OCI-LY1 (cell line): Measurements from ENCODE around the gene ANXA6.

ENCODE experiments used
- H2AFZ ChIP-seq: fragments of 200-600 bp; sonication (generic), shearing (Covaris generic); 2 replicates; pipeline ENCODE4 v1.6.0; 2014; ENCODE audit warnings: antibody characterized with exemption, mild to moderate bottlenecking, low read length
- H3F3A ChIP-seq: fragments of 200-600 bp; sonication (generic), shearing (Covaris generic); 2 replicates; pipeline ENCODE4 v1.6.0; 2014; ENCODE audit warnings: mild to moderate bottlenecking, antibody characterized with exemption, low read length, moderate library complexity; ENCODE audit not compliant: insufficient read depth
- H3K27ac ChIP-seq: fragments of 200-600 bp; sonication (generic); 2 replicates; pipeline ENCODE4 v1.5.1; 2014; ENCODE audit warnings: low read length, mixed run types, mild to moderate bottlenecking, low read depth; ENCODE audit not compliant: poor library complexity, severe bottlenecking
- H3K27me3 ChIP-seq: fragments of 200-600 bp; sonication (generic); 2 replicates; pipeline ENCODE4 v1.6.0; 2014; ENCODE audit warnings: antibody characterized with exemption, mild to moderate bottlenecking, low read length, moderate library complexity; ENCODE audit not compliant: insufficient read depth
- H3K36me3 ChIP-seq: fragments of 200-600 bp; sonication (generic); 2 replicates; pipeline ENCODE4 v1.6.1; 2014; ENCODE audit warnings: mild to moderate bottlenecking, antibody characterized with exemption, low read length, moderate library complexity, mixed read lengths; ENCODE audit not compliant: insufficient read depth
- H3K4me1 ChIP-seq: fragments of 200-600 bp; sonication (generic); 2 replicates; pipeline ENCODE4 v1.5.1; 2014; ENCODE audit warnings: mild to moderate bottlenecking, low read length, moderate library complexity; ENCODE audit not compliant: insufficient read depth, severe bottlenecking
- H3K4me2 ChIP-seq: fragments of 200-600 bp; sonication (generic), shearing (Covaris generic); 2 replicates; pipeline ENCODE4 v1.6.1; 2014; ENCODE audit warnings: low read length
- H3K4me3 ChIP-seq: fragments of 200-600 bp; sonication (generic); 2 replicates; pipeline ENCODE4 v1.5.1; 2014; ENCODE audit warnings: low read length, low read depth, mild to moderate bottlenecking, mixed read lengths; ENCODE audit not compliant: poor library complexity, severe bottlenecking
- H3K79me2 ChIP-seq: fragments of 200-600 bp; shearing (Covaris generic); 2 replicates; pipeline ENCODE4 v1.6.1; 2016; ENCODE audit warnings: mixed run types, low read length, mixed read lengths; ENCODE audit not compliant: insufficient read depth
- H3K9ac ChIP-seq: fragments of 200-600 bp; sonication (generic), shearing (Covaris generic); 2 replicates; pipeline ENCODE4 v1.6.1; 2014; ENCODE audit warnings: mild to moderate bottlenecking, low read length, mixed read lengths
- H3K9me2 ChIP-seq: fragments of 200-600 bp; sonication (generic), shearing (Covaris generic); 2 replicates; pipeline ENCODE4 v1.6.1; 2014; ENCODE audit warnings: low read depth, mild to moderate bottlenecking, low read length, mixed read lengths
- H3K9me3 ChIP-seq: fragments of 200-600 bp; shearing (Covaris generic); 2 replicates; pipeline ENCODE4 v1.6.1; 2014; ENCODE audit warnings: low read length, mixed read lengths
- H4K20me1 ChIP-seq: fragments of 200-600 bp; sonication (generic), shearing (Covaris generic); 2 replicates; pipeline ENCODE4 v1.6.0; 2016; ENCODE audit warnings: mild to moderate bottlenecking, low read length; ENCODE audit not compliant: insufficient read depth
- CTCF ChIP-seq: fragments of 200-600 bp; sonication (generic), shearing (Covaris generic); IDR thresholded peaks from 2 replicates; pipeline ENCODE4 v1.5.1; 2017; ENCODE audit warnings: mild to moderate bottlenecking, antibody characterized with exemption, low read length, moderate library complexity, mixed read lengths
- EZH2 ChIP-seq: fragments of 200-600 bp; sonication (generic), shearing (Covaris generic); IDR thresholded peaks from 2 replicates; pipeline ENCODE4 v1.8.0; 2017; ENCODE audit warnings: borderline replicate concordance, mixed run types, mild to moderate bottlenecking, antibody characterized with exemption, low read length, moderate library complexity, mixed read lengths

The ANXA6 gene

GRCh38 chr5:151173711-151174611 lies 16.4 kb upstream of the ANXA6 start:
- H4K20me1 ChIP-seq = no peaks in the 10 kb centered on the region
- H3F3A ChIP-seq = no peaks in the 10 kb centered on the region
- TF ChIP-seq CTCF (no peak), EZH2 (no peak)
- H2AFZ ChIP-seq = no peak overlapping the region
- no peaks in the 10 kb centered on the region for H3K9me2 ChIP-seq
- no peak overlapping the region for H3K4me2 ChIP-seq
- no peak overlapping the region for H3K9ac ChIP-seq
- H3K4me1 ChIP-seq = no peaks in the 10 kb centered on the region
- H3K27ac ChIP-seq = no peak overlapping the region
- no peaks in the 10 kb centered on the region for H3K79me2 ChIP-seq
- no peak overlapping the region for H3K4me3 ChIP-seq
- H3K9me3 ChIP-seq = no peaks in the 10 kb centered on the region
- no peaks in the 10 kb centered on the region for H3K27me3 ChIP-seq
- peaks cover 14% of the 10 kb centered on the region for H3K36me3 ChIP-seq

GRCh38 chr5:151171529-151171928 lies 13.9 kb upstream of the ANXA6 start:
- TF ChIP-seq CTCF = no peak
- no peak for TF ChIP-seq EZH2
- no peak overlapping the region for H3K4me2 ChIP-seq
- H3K27ac ChIP-seq = peak overlapping the region; percentile 28

GRCh38 chr5:151168602-151169344 lies 11.2 kb upstream of the ANXA6 start:
- Histone ChIP-seq H2AFZ (no peak overlapping the region), H3K9ac (no peak overlapping the region)

More at GRCh38 chr5:151171529-151171928, 13.9 kb upstream of the ANXA6 start:
- Histone ChIP-seq H3K9me3 (no peaks in the 10 kb centered on the region), H3K9me2 (no peaks in the 10 kb centered on the region), H3F3A (no peaks in the 10 kb centered on the region), H3K9ac (no peak overlapping the region), H3K4me3 (no peak overlapping the region), H2AFZ (no peak overlapping the region), H3K36me3 (no peaks in the 10 kb centered on the region), H3K4me1 (no peaks in the 10 kb centered on the region), H3K79me2 (no peaks in the 10 kb centered on the region), H3K27me3 (no peaks in the 10 kb centered on the region), H4K20me1 (no peaks in the 10 kb centered on the region)

More at GRCh38 chr5:151168602-151169344, 11.2 kb upstream of the ANXA6 start:
- Histone ChIP-seq H3K79me2 (no peaks in the 10 kb centered on the region), H3K9me2 (no peaks in the 10 kb centered on the region), H3K4me2 (no peak overlapping the region), H3K36me3 (no peaks in the 10 kb centered on the region), H3K4me1 (peaks cover 9% of the 10 kb centered on the region), H3K9me3 (no peaks in the 10 kb centered on the region), H3K27ac (no peak overlapping the region), H3K4me3 (no peak overlapping the region), H3F3A (no peaks in the 10 kb centered on the region), H4K20me1 (no peaks in the 10 kb centered on the region), H3K27me3 (no peaks in the 10 kb centered on the region)
- TF ChIP-seq EZH2 (no peak), CTCF (no peak)
